ENCODE data around the gene AKR1C8. TPM values are rescaled to one million over a fixed set of nuclear protein-coding genes. Genes with fewer than 3 reads are reported as not detected.
"Not testable (repeated sequence)": the region's sequence is repeated elsewhere in the genome, so short reads cannot be mapped to it uniquely, and the experiment has no call there.

The AKR1C8 gene
- total and polyA plus RNA-seq, 2 donors (not counting 1 experiment from before 2014, with no cell fraction given): not detected

- POLR2A ChIA-PET: no interaction called here
- H3K36me3 ChIP-seq (replicated peaks in 1 of 2; ENCODE audit: control extremely low read depth in 1 of 2, control insufficient read depth in 1 of 2, extremely low read depth in 1 of 2, insufficient read depth in 2 of 2, low read length in 1 of 2): no peaks in the 10 kb centered on the region
- no peak overlapping the region for H2AFZ ChIP-seq (ENCODE audit: insufficient read depth, low read depth, low read length, poor library complexity, severe bottlenecking)
- ATAC-seq (ENCODE audit: low read depth) (no peak), DNase-seq (no peak)
- WGBS (ENCODE audit: insufficient coverage): no CpG with 5 or more reads among the region's 4 CpGs
- intact Hi-C loops (cut with micrococcal nuclease): no loop called here
- CTCF ChIA-PET: interaction anchor here (0.6 kb wide), 1 partner anchor 10 kb away, joined by 3 read pairs; no protein-coding TSS in a partner anchor
- H3K27me3 Mint-ChIP-seq: no peaks in the 10 kb centered on the region
- TF ChIP-seq CTCF (IDR thresholded peaks at IDR 0.05) (no peak), EZH2 (IDR thresholded peaks at IDR 0.05; ENCODE audit: borderline replicate concordance, insufficient read depth, low read depth, low read length, poor library complexity, severe bottlenecking) (no peak)
- no peak overlapping the region for H3K4me2 ChIP-seq (replicated peaks; ENCODE audit: low read depth, low read length, poor library complexity, severe bottlenecking)
- no peaks in the 10 kb centered on the region for H3K79me2 ChIP-seq (ENCODE audit: control insufficient read depth, insufficient read depth, low read length)
- no peak overlapping the region for H3K4me3 Mint-ChIP-seq
- no peaks in the 10 kb centered on the region for H3K4me1 Mint-ChIP-seq
- H3K27ac ChIP-seq (ENCODE audit: low read length in 2 of 2): no peak overlapping the region
- peaks cover 12% of the 10 kb centered on the region for H3K9me3 Mint-ChIP-seq (ENCODE audit: insufficient read depth)
- no peaks in the 10 kb centered on the region for H3K4me1 ChIP-seq (ENCODE audit: control insufficient read depth in 2 of 2, insufficient read depth in 2 of 2, low read length in 2 of 2)
- H3K9me3 ChIP-seq (ENCODE audit: control extremely low read depth in 1 of 3, control insufficient read depth in 2 of 3, insufficient read depth in 1 of 3, low read length in 2 of 3): no peaks in the 10 kb centered on the region
- H3K4me3 ChIP-seq (ENCODE audit: control extremely low read depth in 1 of 5, extremely low read depth in 1 of 5, insufficient read depth in 1 of 5, low read depth in 2 of 5, low read length in 4 of 5): no peak overlapping the region
- no peak overlapping the region for H3K9ac ChIP-seq (ENCODE audit: low read length)
- no peaks in the 10 kb centered on the region for H4K20me1 ChIP-seq (ENCODE audit: control insufficient read depth, insufficient read depth, low read length, poor library complexity, severe bottlenecking)
- no peak overlapping the region for H3K27ac Mint-ChIP-seq
- H3K27me3 ChIP-seq (replicated peaks in 1 of 4; ENCODE audit: control extremely low read depth in 1 of 4, control insufficient read depth in 3 of 4, insufficient read depth in 4 of 4, low read length in 3 of 4): no peaks in the 10 kb centered on the region
Measured at GRCh38 chr10:5142199-5142598, 42.8 kb downstream of the AKR1C8 start.

- peaks cover 19% of the 10 kb centered on the region for H3K9me3 Mint-ChIP-seq (ENCODE audit: insufficient read depth)
- H3K4me1 Mint-ChIP-seq; H3K4me3 ChIP-seq (ENCODE audit: control extremely low read depth in 1 of 5, extremely low read depth in 1 of 5, insufficient read depth in 1 of 5, low read depth in 2 of 5, low read length in 4 of 5); DNase-seq; CTCF ChIA-PET; POLR2A ChIA-PET; H3K4me3 Mint-ChIP-seq; H4K20me1 ChIP-seq (ENCODE audit: control insufficient read depth, insufficient read depth, low read length, poor library complexity, severe bottlenecking); H2AFZ ChIP-seq (ENCODE audit: insufficient read depth, low read depth, low read length, poor library complexity, severe bottlenecking); H3K27me3 ChIP-seq (replicated peaks in 1 of 4; ENCODE audit: control extremely low read depth in 1 of 4, control insufficient read depth in 3 of 4, insufficient read depth in 4 of 4, low read length in 3 of 4); H3K4me1 ChIP-seq (ENCODE audit: control insufficient read depth in 2 of 2, insufficient read depth in 2 of 2, low read length in 2 of 2); H3K36me3 ChIP-seq (replicated peaks in 1 of 2; ENCODE audit: control extremely low read depth in 1 of 2, control insufficient read depth in 1 of 2, extremely low read depth in 1 of 2, insufficient read depth in 2 of 2, low read length in 1 of 2); H3K27me3 Mint-ChIP-seq; H3K9ac ChIP-seq (ENCODE audit: low read length); H3K79me2 ChIP-seq (ENCODE audit: control insufficient read depth, insufficient read depth, low read length); intact Hi-C loops (cut with micrococcal nuclease); H3K27ac ChIP-seq (ENCODE audit: low read length in 2 of 2); H3K4me2 ChIP-seq (replicated peaks; ENCODE audit: low read depth, low read length, poor library complexity, severe bottlenecking); H3K9me3 ChIP-seq (ENCODE audit: control extremely low read depth in 1 of 3, control insufficient read depth in 2 of 3, insufficient read depth in 1 of 3, low read length in 2 of 3); ATAC-seq (ENCODE audit: low read depth); H3K27ac Mint-ChIP-seq: not testable (repeated sequence)
- 83% methylated on average over 2 of the region's 4 CpGs for WGBS (ENCODE audit: insufficient coverage)
Measured at GRCh38 chr10:5137699-5138098, 47.3 kb downstream of the AKR1C8 start.

All from B cell (primary cell).